Keratinocyte (primary cell): ENCODE data around the gene FOXP3. TPM values are rescaled to one million over a fixed set of nuclear protein-coding genes. Genes with fewer than 3 reads are reported as not detected.

ENCODE experiments used
- DNase-seq: peaks from one replicate; pipeline ENCODE4 v3.0.0-alpha.2; 2011; ENCODE audit warnings: low read depth, missing footprints, low spot score
- FAIRE-seq: peaks from 2 replicates; lab custom pipeline; 2011; peaks lifted over from hg19 to GRCh38; lab: Jason Lieb, UNC
- H2AFZ ChIP-seq: 2 replicates; pipeline ENCODE4 v1.6.0; 2012; ENCODE audit warnings: low read length, control low read depth, inconsistent platforms; ENCODE audit not compliant: control insufficient read depth
- H3K27ac ChIP-seq: 2 replicates; pipeline ENCODE4 v1.5.1; 2011; ENCODE audit warnings: low read length; ENCODE audit not compliant: control insufficient read depth, insufficient read depth
- H3K27me3 ChIP-seq: 3 replicates; pipeline ENCODE4 v1.6.0; 2011; ENCODE audit warnings: low read length; ENCODE audit not compliant: control insufficient read depth, insufficient read depth; ENCODE audit errors: extremely low read depth
- H3K36me3 ChIP-seq, 2 experiments: 2 replicates in 1 of 2; 3 replicates in 1 of 2; pipeline ENCODE4 v1.5.1; 2011; ENCODE audit warnings: low read length in 2 of 2, mild to moderate bottlenecking in 1 of 2; ENCODE audit not compliant: control insufficient read depth in 2 of 2, insufficient read depth in 2 of 2; ENCODE audit errors: extremely low read depth in 1 of 2
- H3K4me1 ChIP-seq: 3 replicates; pipeline ENCODE4 v1.5.1; 2011; ENCODE audit warnings: low read length; ENCODE audit not compliant: control insufficient read depth, insufficient read depth; ENCODE audit errors: extremely low read depth
- H3K4me2 ChIP-seq: 3 replicates; pipeline ENCODE4 v1.6.0; 2011; ENCODE audit warnings: low read depth, low read length; ENCODE audit not compliant: control insufficient read depth, insufficient read depth; ENCODE audit errors: extremely low read depth
- H3K4me3 ChIP-seq, 3 experiments: fragments of 200-600 bp in 1 of 3; sonication (generic) in 1 of 3; 2 replicates in 2 of 3; 3 replicates in 1 of 3; pipeline ENCODE4 v1.5.1; 2011 to 2016; ENCODE audit warnings: low read length in 3 of 3, mild to moderate bottlenecking in 3 of 3, control low read depth in 2 of 3, inconsistent platforms in 1 of 3, low read depth in 1 of 3, mixed read lengths in 1 of 3, mixed run types in 1 of 3, moderate library complexity in 1 of 3; ENCODE audit not compliant: control insufficient read depth in 2 of 3, insufficient read depth in 2 of 3; ENCODE audit errors: extremely low read depth in 1 of 3
- H3K79me2 ChIP-seq: 2 replicates; pipeline ENCODE4 v1.6.0; 2012; ENCODE audit warnings: low read length; ENCODE audit not compliant: control insufficient read depth, insufficient read depth
- H3K9ac ChIP-seq: 3 replicates; pipeline ENCODE4 v1.6.0; 2011; ENCODE audit warnings: low read length; ENCODE audit not compliant: control insufficient read depth, insufficient read depth; ENCODE audit errors: extremely low read depth
- H3K9me1 ChIP-seq: 3 replicates; pipeline ENCODE4 v1.6.0; 2011; ENCODE audit warnings: low read length; ENCODE audit not compliant: control insufficient read depth, insufficient read depth; ENCODE audit errors: extremely low read depth
- H3K9me3 ChIP-seq: 2 replicates; pipeline ENCODE4 v1.5.1; 2012; ENCODE audit warnings: low read depth, low read length; ENCODE audit not compliant: control insufficient read depth
- H4K20me1 ChIP-seq: 3 replicates; pipeline ENCODE4 v1.6.0; 2011; ENCODE audit warnings: low read length; ENCODE audit not compliant: control insufficient read depth, insufficient read depth; ENCODE audit errors: extremely low read depth
- CTCF ChIP-seq, 3 experiments: IDR thresholded peaks in 1 of 3; conservative IDR thresholded peaks in 1 of 3; optimal IDR thresholded peaks in 1 of 3; 2 replicates in 2 of 3; 3 replicates in 1 of 3; pipeline versions ENCODE3 to v1.5.1; 2011; ENCODE audit warnings: low read length in 3 of 3, mild to moderate bottlenecking in 3 of 3, moderate library complexity in 2 of 3, control low read depth in 1 of 3, inconsistent platforms in 1 of 3; ENCODE audit not compliant: insufficient read depth in 2 of 3; ENCODE audit errors: extremely low read depth in 1 of 3
- EZH2 ChIP-seq: IDR thresholded peaks from one replicate; pipeline ENCODE4 v1.6.1; 2012; ENCODE audit warnings: inconsistent platforms, mild to moderate bottlenecking, low read length, moderate library complexity
- dilution Hi-C: fragments of 300-500 bp; cut with MboI; formaldehyde crosslinking; loops from one replicate; pipeline ENCODE4 v1.7.0; 2020; ENCODE audit warnings: low sequenced_read_pairs; ENCODE audit not compliant: extremely low pct_ligation_motif_present
- polyA plus RNA-seq, 5 experiments: library from polyadenylated mRNA; depleted of rRNA in 3 of 5; stranded (reverse) in 3 of 5; stranded (forward) in 1 of 5; unstranded in 1 of 5; fragments of >200 nt; gene quantifications; 1 replicate in 1 of 5; 2 replicates in 3 of 5; 3 replicates in 1 of 5; pipeline versions ENCODE4 v1.2.1 to v1.2.3, GENCODE V29; 2011 to 2012; ENCODE audit warnings: missing spikeins in 2 of 5, low read depth in 1 of 5, low replicate concordance in 1 of 5

FOXP3 gene
- polyA plus RNA-seq, 1 donor (not counting 4 experiments of a cell fraction or from before 2014, with no cell fraction given) = 0.05 TPM

GRCh38 chrX:49272421-49272820 is 7.9 kb upstream of the FOXP3 start:
- no peak overlapping the region for H3K4me2 ChIP-seq
- dilution Hi-C loops = no loop called here
- H3K9ac ChIP-seq = no peak overlapping the region
- no peak for FAIRE-seq
- no peak overlapping the region for H2AFZ ChIP-seq
- no peak for DNase-seq
- TF ChIP-seq CTCF (optimal IDR thresholded peaks at IDR 0.05 in 1 of 3, IDR thresholded peaks at IDR 0.05 in 1 of 3, conservative IDR thresholded peaks at IDR 0.05 in 1 of 3; ENCODE audit: extremely low read depth in 1 of 3, insufficient read depth in 2 of 3, low read length in 3 of 3) (no peak), EZH2 (no peak)
- H3K27ac ChIP-seq = no peak overlapping the region
- no peaks in the 10 kb centered on the region for H3K9me1 ChIP-seq
- no peaks in the 10 kb centered on the region for H4K20me1 ChIP-seq
- no peaks in the 10 kb centered on the region for H3K36me3 ChIP-seq
- H3K4me3 ChIP-seq = no peak overlapping the region
- peaks cover 14% of the 10 kb centered on the region for H3K4me1 ChIP-seq
- H3K79me2 ChIP-seq = peaks cover 2% of the 10 kb centered on the region
- no peaks in the 10 kb centered on the region for H3K27me3 ChIP-seq
- H3K9me3 ChIP-seq = no peaks in the 10 kb centered on the region

DNA sequence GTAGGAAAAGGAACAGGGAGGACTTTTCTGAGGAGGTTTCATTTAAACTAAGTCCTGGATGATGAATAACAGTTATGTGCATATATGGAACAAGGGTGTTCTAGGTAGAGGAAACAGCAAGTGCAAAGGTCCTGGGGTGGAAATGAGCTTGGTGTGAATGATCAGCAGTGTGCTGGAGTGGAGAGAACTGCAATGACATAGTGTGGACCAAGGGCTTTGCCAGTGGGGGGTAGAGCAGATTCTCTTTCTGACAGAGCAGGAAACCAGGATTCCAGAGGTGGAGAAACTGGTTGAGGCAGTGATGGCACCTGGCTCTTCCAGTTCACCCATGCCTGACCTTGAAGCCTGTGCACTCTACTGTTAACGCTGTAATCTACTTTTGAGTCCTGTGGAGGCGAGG is 6.8 kb upstream of the FOXP3 start:
- Histone ChIP-seq H3K27me3 (no peaks in the 10 kb centered on the region), H3K4me3 (peak overlapping the region in 2 of 3 experiments; percentile 45 to 55), H2AFZ (no peak overlapping the region), H3K4me1 (peaks cover 14% of the 10 kb centered on the region), H3K4me2 (peak overlapping the region; percentile 65), H3K27ac (no peak overlapping the region), H4K20me1 (no peaks in the 10 kb centered on the region), H3K9me3 (no peaks in the 10 kb centered on the region), H3K9me1 (no peaks in the 10 kb centered on the region), H3K9ac (no peak overlapping the region), H3K36me3 (no peaks in the 10 kb centered on the region), H3K79me2 (peaks cover 2% of the 10 kb centered on the region)
- DNase-seq (no peak), FAIRE-seq (no peak)
- dilution Hi-C loops = no loop called here
- TF ChIP-seq CTCF (optimal IDR thresholded peaks at IDR 0.05 in 1 of 3, IDR thresholded peaks at IDR 0.05 in 1 of 3, conservative IDR thresholded peaks at IDR 0.05 in 1 of 3; ENCODE audit: extremely low read depth in 1 of 3, insufficient read depth in 2 of 3, low read length in 3 of 3) = no peak
- TF ChIP-seq EZH2 = no peak
